ENCODE data around the gene ADORA2A.

ADORA2A gene

DNA sequence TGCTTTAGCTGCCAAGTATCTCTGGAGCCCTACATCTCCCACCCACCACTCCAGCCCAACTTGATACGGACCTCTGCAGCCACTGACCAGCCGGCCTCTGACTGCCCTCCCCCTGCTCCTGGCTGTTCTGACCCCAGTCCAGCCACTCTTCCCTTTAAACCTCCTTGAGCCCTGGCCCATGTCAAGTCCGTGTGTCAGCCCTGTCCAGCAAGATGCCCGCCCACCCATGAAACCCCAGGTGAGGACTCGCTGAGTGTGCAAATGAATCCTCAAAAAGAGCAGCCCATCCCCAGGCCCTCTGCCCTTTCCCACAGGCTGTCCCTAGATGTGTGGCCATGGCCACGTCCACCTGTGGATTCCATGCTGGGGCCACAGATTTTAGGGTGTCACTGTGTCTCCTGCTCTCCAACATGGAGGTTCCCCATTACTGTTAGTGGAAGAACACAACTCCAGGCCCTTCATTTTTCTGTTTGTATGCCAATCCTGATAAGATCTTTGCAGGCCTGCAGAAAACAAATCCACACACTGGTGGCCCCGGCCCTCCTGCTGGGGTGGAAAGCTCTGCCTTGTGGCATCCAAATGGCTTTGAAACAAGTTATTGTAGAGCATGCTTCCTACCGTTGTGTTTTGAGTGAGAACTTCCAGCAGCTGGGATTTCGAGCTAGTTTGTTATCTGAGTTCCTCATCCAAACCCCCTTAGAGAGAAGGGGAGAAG lies 22.7 kb upstream of the ADORA2A start:
- H3K27me3 ChIP-seq (ENCODE audit: insufficient read depth, low read length) = no peaks in the 10 kb centered on the region
- peaks cover 28% of the 10 kb centered on the region for H3K4me1 ChIP-seq (ENCODE audit: control insufficient read depth, insufficient read depth, low read length, unreplicated experiment)
- H2AFZ ChIP-seq (ENCODE audit: low read length, unreplicated experiment) = no peak overlapping the region
- H3K4me3 ChIP-seq (ENCODE audit: low read depth, low read length) = no peak overlapping the region
- H3K36me3 ChIP-seq (ENCODE audit: insufficient read depth, low read length) = peaks cover 6% of the 10 kb centered on the region
- H3K27ac ChIP-seq (ENCODE audit: low read depth, low read length) = no peak overlapping the region
- peaks cover 6% of the 10 kb centered on the region for H3K79me2 ChIP-seq (ENCODE audit: control insufficient read depth, insufficient read depth, low read length, unreplicated experiment)

DNA sequence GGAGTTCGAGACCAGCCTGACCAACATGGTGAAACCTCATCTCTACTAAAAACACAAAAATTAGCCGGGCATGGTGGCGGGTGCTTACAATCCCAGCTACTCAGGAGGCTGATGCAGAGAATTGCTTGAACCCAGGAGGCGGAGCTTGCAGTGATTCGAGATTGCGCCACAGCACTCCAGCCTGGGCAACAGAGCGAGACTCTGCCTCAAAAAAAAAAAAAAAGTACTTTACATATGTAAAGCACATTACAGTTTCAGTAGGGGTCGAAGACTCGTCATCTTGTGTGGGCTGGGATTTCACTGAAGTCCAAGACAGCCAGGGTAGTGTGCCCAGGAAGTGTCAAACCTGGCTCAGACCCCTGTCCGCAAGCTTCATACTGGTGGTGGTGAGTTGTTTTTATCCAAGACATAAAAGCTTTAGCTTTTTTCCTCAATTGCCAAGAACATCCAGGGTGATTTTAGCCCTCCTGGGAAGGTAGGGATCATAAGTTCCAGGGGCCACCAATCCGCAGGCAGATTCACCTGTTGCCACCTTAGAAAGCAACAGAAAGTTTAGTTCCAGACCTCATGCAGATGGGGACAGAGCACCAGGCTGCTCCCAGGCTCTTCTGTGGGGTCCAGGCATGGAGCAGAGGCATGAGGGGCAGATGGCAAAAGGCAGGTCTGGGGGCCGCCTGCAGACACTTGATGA lies 21.6 kb upstream of the ADORA2A start:
- Histone ChIP-seq H3K4me3 (ENCODE audit: low read depth, low read length) (no peak overlapping the region), H3K27me3 (ENCODE audit: insufficient read depth, low read length) (no peaks in the 10 kb centered on the region), H3K79me2 (ENCODE audit: control insufficient read depth, insufficient read depth, low read length, unreplicated experiment) (peaks cover 6% of the 10 kb centered on the region), H2AFZ (ENCODE audit: low read length, unreplicated experiment) (no peak overlapping the region), H3K27ac (ENCODE audit: low read depth, low read length) (no peak overlapping the region), H3K36me3 (ENCODE audit: insufficient read depth, low read length) (peaks cover 6% of the 10 kb centered on the region), H3K4me1 (ENCODE audit: control insufficient read depth, insufficient read depth, low read length, unreplicated experiment) (peaks cover 25% of the 10 kb centered on the region)

DNA sequence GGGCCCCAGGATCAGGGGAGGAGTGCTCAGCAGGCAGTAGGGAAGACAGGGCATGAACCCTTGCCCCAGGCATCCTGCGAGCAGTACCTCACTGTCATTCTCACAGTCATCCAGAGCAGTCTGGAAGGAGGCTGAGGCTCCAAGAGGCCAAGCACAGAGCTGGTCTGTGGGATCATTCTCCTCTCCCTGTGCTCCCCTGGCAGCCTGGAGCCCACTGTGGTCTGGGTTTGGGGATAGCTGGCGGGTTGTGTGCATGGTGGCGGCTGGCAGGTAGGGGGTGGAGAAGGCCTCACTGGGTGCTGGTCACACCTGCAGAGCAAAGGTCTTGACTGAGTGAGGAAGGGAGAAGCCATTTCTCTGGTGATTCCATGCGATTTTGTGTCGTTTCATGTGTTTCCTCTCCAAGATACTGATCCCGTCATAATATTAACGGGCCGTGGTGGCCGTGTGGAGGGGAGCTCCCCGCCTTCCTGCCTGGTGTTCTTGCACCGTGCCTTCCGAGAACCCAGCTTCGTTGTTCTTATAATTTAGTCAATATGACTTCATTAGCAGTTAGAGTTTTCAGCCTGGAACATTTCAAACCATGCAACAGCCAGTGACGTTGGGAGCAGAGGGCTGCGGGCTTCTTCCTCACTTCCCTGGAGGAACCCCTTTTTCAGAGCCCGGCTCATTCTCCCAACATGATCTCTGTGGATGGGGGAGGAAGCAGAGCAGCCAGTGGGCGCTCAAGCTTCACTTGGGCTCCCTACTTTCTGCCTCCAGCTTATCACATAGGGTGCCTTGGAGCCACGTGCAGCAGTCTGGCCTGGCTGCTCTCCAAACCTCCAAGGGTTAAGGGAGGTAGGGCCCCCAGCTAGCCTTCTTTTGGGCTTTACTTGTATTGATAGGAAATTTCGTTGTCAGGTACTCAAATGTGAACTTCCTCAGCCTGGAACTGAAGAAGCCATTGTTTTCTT lies 20.8 kb upstream of the ADORA2A start:
- H2AFZ ChIP-seq (ENCODE audit: low read length, unreplicated experiment) = no peak overlapping the region
- no peaks in the 10 kb centered on the region for H3K27me3 ChIP-seq (ENCODE audit: insufficient read depth, low read length)
- no peak overlapping the region for H3K4me3 ChIP-seq (ENCODE audit: low read depth, low read length)
- H3K79me2 ChIP-seq (ENCODE audit: control insufficient read depth, insufficient read depth, low read length, unreplicated experiment) = peaks cover 6% of the 10 kb centered on the region
- peaks cover 2% of the 10 kb centered on the region; the same call in 1 of the 2 replicates for H3K36me3 ChIP-seq (ENCODE audit: insufficient read depth, low read length)
- peaks cover 20% of the 10 kb centered on the region for H3K4me1 ChIP-seq (ENCODE audit: control insufficient read depth, insufficient read depth, low read length, unreplicated experiment)
- H3K27ac ChIP-seq (ENCODE audit: low read depth, low read length) = no peak overlapping the region

GRCh38 chr22:24407278-24407665 lies 20.1 kb upstream of the ADORA2A start:
- Histone ChIP-seq H3K4me3 (ENCODE audit: low read depth, low read length) (no peak overlapping the region), H3K36me3 (ENCODE audit: insufficient read depth, low read length) (peaks cover under 1% of the 10 kb centered on the region; the same call in 1 of the 2 replicates), H3K27ac (ENCODE audit: low read depth, low read length) (no peak overlapping the region), H3K27me3 (ENCODE audit: insufficient read depth, low read length) (no peaks in the 10 kb centered on the region), H2AFZ (ENCODE audit: low read length, unreplicated experiment) (no peak overlapping the region), H3K4me1 (ENCODE audit: control insufficient read depth, insufficient read depth, low read length, unreplicated experiment) (peaks cover 18% of the 10 kb centered on the region), H3K79me2 (ENCODE audit: control insufficient read depth, insufficient read depth, low read length, unreplicated experiment) (peaks cover 6% of the 10 kb centered on the region)

GRCh38 chr22:24407884-24408283 lies 19.5 kb upstream of the ADORA2A start:
- Histone ChIP-seq H3K4me3 (ENCODE audit: low read depth, low read length) (no peak overlapping the region), H3K36me3 (ENCODE audit: insufficient read depth, low read length) (no peaks in the 10 kb centered on the region; the same call in 1 of the 2 replicates), H2AFZ (ENCODE audit: low read length, unreplicated experiment) (no peak overlapping the region), H3K27ac (ENCODE audit: low read depth, low read length) (no peak overlapping the region), H3K79me2 (ENCODE audit: control insufficient read depth, insufficient read depth, low read length, unreplicated experiment) (peaks cover 6% of the 10 kb centered on the region), H3K27me3 (ENCODE audit: insufficient read depth, low read length) (no peaks in the 10 kb centered on the region), H3K4me1 (ENCODE audit: control insufficient read depth, insufficient read depth, low read length, unreplicated experiment) (peaks cover 11% of the 10 kb centered on the region)

DNA sequence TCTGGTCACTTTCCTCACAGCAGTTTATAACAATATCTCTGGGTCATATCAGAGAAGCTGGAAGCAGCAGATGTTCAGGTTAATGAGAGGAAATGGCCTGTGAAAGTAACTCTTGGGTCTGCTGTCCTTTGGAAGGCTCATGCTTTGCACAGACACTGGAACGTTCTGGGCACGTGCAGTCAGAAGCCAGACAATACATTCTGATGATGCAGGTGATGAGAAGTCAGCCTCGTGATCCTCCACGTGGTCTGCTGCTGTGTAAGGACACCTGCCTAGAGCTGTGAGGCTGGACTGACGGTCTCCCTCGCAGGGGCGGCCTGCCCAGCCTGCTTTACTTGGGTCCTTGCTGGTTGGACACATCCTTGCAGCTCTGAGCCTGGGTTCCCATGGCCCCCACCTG lies 18.8 kb upstream of the ADORA2A start:
- no peaks in the 10 kb centered on the region; the same call in 1 of the 2 replicates for H3K36me3 ChIP-seq (ENCODE audit: insufficient read depth, low read length)
- no peak overlapping the region for H3K4me3 ChIP-seq (ENCODE audit: low read depth, low read length)
- H3K4me1 ChIP-seq (ENCODE audit: control insufficient read depth, insufficient read depth, low read length, unreplicated experiment) = peaks cover 9% of the 10 kb centered on the region
- H3K27ac ChIP-seq (ENCODE audit: low read depth, low read length) = no peak overlapping the region
- no peaks in the 10 kb centered on the region for H3K27me3 ChIP-seq (ENCODE audit: insufficient read depth, low read length)
- peaks cover 6% of the 10 kb centered on the region for H3K79me2 ChIP-seq (ENCODE audit: control insufficient read depth, insufficient read depth, low read length, unreplicated experiment)
- no peak overlapping the region for H2AFZ ChIP-seq (ENCODE audit: low read length, unreplicated experiment)

DNA sequence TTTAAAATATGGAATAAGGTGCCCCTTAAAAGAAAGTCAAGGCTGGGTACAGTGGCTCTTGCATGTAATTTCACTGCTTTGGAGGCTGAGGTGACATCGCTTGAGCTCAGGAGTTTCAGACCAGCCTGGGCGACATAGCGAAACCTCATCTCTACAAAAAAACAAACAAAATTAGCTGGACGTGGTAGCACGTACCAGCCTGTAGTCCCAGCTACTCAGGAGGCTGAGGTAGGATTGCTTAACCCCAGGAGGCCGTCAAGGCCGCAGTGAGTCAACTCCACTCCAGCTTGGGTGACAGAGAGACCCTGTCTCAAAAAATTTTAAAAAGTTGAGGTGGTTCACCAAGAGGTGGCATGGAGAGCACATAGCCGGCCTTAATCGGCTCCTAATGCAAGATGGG lies 17.7 kb upstream of the ADORA2A start:
- Histone ChIP-seq H3K4me3 (ENCODE audit: low read depth, low read length) (no peak overlapping the region), H3K27ac (ENCODE audit: low read depth, low read length) (no peak overlapping the region), H3K4me1 (ENCODE audit: control insufficient read depth, insufficient read depth, low read length, unreplicated experiment) (peaks cover 9% of the 10 kb centered on the region), H3K79me2 (ENCODE audit: control insufficient read depth, insufficient read depth, low read length, unreplicated experiment) (peaks cover 3% of the 10 kb centered on the region), H3K27me3 (ENCODE audit: insufficient read depth, low read length) (no peaks in the 10 kb centered on the region), H2AFZ (ENCODE audit: low read length, unreplicated experiment) (no peak overlapping the region), H3K36me3 (ENCODE audit: insufficient read depth, low read length) (no peaks in the 10 kb centered on the region; the same call in 1 of the 2 replicates)

DNA sequence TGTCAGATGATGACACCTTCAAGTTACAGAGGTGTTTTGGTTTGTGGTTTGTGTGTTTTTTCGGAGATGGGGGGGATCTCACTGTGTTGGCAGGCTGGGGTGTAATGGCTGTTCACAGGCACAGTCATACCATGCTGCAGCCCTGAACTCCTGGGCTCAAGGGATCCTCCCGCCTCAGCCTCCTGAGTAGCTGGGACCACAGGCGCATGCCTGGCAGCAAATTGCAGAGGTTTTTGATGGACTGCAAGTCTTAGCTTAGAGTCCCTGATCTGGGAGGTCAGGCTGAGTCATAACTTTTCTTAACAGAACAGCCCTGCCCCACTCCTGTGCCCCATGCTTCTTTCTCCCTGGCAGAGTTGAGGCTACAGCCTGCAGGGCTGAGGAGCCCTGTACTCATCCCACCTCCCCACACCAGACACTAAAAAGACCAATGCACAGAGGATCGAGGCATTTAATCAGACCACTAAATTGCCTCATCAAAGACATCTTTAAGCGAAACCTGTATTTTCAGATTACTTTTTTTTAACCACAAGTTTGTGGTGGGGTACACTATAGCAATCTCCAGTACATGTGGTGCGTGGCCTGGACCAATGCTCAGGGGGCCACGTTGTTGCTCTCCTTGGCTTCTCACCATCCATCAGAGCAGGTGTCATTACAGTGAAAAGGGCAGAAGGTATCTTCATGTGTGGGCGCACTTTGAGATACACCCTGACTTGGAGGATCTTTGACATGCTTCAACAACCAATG lies 17.1 kb upstream of the ADORA2A start:
- no peaks in the 10 kb centered on the region for H3K27me3 ChIP-seq (ENCODE audit: insufficient read depth, low read length)
- no peak overlapping the region for H3K27ac ChIP-seq (ENCODE audit: low read depth, low read length)

DNA sequence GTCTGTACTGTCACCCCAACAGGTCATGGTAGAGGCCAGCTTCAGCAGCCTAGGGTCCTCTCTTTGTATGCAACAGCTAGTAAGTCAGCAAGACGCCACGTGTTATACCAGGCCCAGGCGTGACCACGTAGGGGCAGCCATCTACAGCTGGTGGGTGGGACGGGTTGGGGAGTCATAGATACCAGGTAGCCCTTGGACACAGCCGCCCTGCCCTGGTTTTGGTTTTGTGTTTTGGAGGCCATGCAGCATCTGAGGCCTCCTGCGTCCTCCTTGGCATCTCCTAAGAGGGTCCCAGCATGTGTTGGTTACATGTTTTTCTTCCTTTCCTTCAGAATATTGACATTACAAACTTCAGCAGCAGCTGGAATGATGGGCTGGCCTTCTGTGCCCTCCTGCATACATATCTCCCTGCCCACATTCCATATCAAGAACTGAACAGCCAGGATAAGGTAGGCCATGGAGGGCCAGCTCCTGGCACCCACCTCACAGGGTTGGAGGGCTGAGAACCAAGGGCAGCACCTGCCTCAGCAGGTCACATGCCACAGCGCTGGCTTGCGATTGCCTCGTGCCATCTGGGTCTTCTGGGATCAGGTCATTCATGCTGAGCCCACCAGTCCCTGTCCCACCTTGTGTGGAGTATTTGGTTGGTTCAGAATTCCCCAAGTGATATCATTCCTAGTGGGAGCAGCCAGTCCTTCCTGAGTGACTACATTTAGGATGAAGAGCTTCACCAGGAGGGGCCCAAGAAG lies 16.0 kb upstream of the ADORA2A start:
- H2AFZ ChIP-seq (ENCODE audit: low read length, unreplicated experiment) = no peak overlapping the region
- H3K79me2 ChIP-seq (ENCODE audit: control insufficient read depth, insufficient read depth, low read length, unreplicated experiment) = peaks cover 3% of the 10 kb centered on the region
- no peak overlapping the region for H3K27ac ChIP-seq (ENCODE audit: low read depth, low read length)
- peaks cover 9% of the 10 kb centered on the region for H3K4me1 ChIP-seq (ENCODE audit: control insufficient read depth, insufficient read depth, low read length, unreplicated experiment)
- H3K27me3 ChIP-seq (ENCODE audit: insufficient read depth, low read length) = no peaks in the 10 kb centered on the region
- no peaks in the 10 kb centered on the region for H3K36me3 ChIP-seq (ENCODE audit: insufficient read depth, low read length)
- no peak overlapping the region for H3K4me3 ChIP-seq (ENCODE audit: low read depth, low read length)

More for the DNA sequence above, 17.1 kb upstream of the ADORA2A start:
- Histone ChIP-seq H3K4me1 (ENCODE audit: control insufficient read depth, insufficient read depth, low read length, unreplicated experiment) (peaks cover 9% of the 10 kb centered on the region), H3K79me2 (ENCODE audit: control insufficient read depth, insufficient read depth, low read length, unreplicated experiment) (peaks cover 3% of the 10 kb centered on the region), H2AFZ (ENCODE audit: low read length, unreplicated experiment) (no peak overlapping the region), H3K36me3 (ENCODE audit: insufficient read depth, low read length) (no peaks in the 10 kb centered on the region; the same call in 1 of the 2 replicates), H3K4me3 (ENCODE audit: low read depth, low read length) (no peak overlapping the region)

Data from ACC112 (cell line).